Muscle layer of duodenum (tissue), 2 donors: ENCODE results near the gene MMP3.

Source experiments
- H3K27ac ChIP-seq: one replicate; pipeline ENCODE4 v1.7.0; 2013; ENCODE audit warnings: mild to moderate bottlenecking, low read length
- H3K27me3 ChIP-seq: one replicate; pipeline ENCODE4 v1.7.0; 2013; ENCODE audit warnings: low read depth, mild to moderate bottlenecking, control low read depth, low read length
- H3K36me3 ChIP-seq, 2 donors: one replicate each; pipeline ENCODE4 v1.7.0; 2013; ENCODE audit warnings: low read length in 2 of 2, control low read depth in 1 of 2, mild to moderate bottlenecking in 1 of 2; ENCODE audit not compliant: insufficient read depth in 2 of 2, control insufficient read depth in 1 of 2
- H3K4me1 ChIP-seq, 2 donors: one replicate each; pipeline ENCODE4 v1.7.0; 2013; ENCODE audit warnings: low read length in 2 of 2, mild to moderate bottlenecking in 2 of 2, control low read depth in 1 of 2, moderate library complexity in 1 of 2; ENCODE audit not compliant: insufficient read depth in 2 of 2, control insufficient read depth in 1 of 2
- H3K4me3 ChIP-seq, 2 donors: one replicate each; pipeline ENCODE4 v1.7.0; 2013; ENCODE audit warnings: low read length in 2 of 2, low read depth in 1 of 2, mild to moderate bottlenecking in 1 of 2
- H3K9me3 ChIP-seq, 2 donors: one replicate each; pipeline ENCODE4 v1.7.0; 2013; ENCODE audit warnings: low read length in 2 of 2, control low read depth in 1 of 2, mild to moderate bottlenecking in 1 of 2; ENCODE audit not compliant: control insufficient read depth in 1 of 2
- donor health status: healthy.

Gene MMP3

DNA sequence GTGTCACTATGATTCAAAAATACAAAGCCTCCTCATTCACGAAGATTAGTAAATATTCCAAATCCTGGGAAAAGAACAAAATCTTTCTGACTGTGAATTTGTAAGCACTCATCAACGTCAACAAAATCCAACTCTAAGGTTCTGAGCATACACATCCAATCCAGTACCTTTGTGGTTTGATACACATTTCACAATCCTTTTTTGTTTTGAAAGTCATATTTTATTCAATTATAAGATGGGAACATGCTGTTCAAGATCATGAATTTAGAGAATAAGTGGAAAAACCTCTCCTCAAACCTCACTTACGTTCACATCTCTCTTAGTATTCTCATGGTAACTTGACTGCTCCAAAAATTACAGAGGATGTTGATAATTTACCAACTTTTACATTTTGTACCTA lies 9.6 kb upstream of the MMP3 start:
- H3K36me3 ChIP-seq, result no peaks in the 10 kb centered on the region
- no peak overlapping the region for H3K4me3 ChIP-seq
- no peaks in the 10 kb centered on the region for H3K9me3 ChIP-seq
- no peaks in the 10 kb centered on the region for H3K27me3 ChIP-seq
- H3K27ac ChIP-seq, result no peak overlapping the region
- no peaks in the 10 kb centered on the region for H3K4me1 ChIP-seq

DNA sequence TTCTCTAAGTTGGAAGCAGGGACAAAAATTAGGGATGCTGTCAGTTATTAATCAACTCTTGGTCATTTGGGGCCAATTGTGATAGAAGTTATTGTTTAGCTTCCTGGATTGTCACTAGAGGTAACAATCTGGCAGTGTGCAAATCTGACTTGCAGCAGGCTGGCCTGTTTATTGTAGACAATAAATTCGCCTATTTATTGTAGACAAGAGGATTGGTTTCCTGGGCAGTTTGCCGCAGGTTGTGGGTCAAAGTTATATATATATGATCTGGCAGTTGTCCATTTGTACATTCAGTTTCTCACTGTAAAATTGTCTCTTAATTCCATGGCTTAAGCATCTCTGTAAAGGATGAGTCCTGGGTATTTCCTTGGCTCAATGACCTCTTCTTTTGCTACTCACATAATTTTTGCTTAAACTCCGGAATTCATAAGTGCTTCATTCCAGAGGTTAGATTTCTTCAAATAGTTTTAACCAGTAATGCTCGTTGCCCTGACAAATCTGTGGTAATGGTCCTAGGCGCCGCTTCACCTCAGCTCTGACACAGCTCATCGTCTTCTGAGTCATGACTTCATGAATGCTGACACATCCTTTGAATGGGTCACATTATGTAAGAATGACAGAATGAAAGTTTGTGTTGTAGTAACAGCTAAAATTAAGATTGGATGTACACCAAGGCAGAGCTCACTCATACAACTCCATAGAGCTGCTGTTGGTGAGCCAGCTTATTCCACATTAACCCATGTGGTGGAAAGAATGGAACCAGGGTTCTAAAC lies 7.8 kb upstream of the MMP3 start:
- Histone ChIP-seq H3K9me3 (no peaks in the 10 kb centered on the region), H3K4me3 (no peak overlapping the region), H3K27ac (no peak overlapping the region), H3K27me3 (no peaks in the 10 kb centered on the region), H3K36me3 (no peaks in the 10 kb centered on the region), H3K4me1 (no peaks in the 10 kb centered on the region)

DNA sequence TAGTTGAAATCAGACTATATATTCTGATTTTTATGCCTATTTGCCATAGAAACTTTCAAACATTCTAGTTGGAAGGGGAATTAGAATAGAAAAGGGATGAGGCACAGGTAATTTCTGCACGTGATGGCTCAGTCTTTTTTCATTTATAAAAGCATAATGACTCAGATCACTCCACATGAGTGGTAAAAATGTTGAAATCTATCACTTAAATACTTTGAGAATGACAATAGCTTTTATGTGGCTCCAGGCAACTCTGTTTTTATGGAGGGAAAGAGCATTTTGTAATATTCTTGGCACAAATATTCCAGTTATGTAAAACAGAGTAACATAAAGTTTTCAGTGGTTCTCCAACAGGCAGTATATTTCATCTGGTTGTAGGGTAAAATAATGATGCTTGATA lies 5.9 kb upstream of the MMP3 start:
- no peaks in the 10 kb centered on the region for H3K27me3 ChIP-seq
- H3K4me3 ChIP-seq, result no peak overlapping the region

DNA sequence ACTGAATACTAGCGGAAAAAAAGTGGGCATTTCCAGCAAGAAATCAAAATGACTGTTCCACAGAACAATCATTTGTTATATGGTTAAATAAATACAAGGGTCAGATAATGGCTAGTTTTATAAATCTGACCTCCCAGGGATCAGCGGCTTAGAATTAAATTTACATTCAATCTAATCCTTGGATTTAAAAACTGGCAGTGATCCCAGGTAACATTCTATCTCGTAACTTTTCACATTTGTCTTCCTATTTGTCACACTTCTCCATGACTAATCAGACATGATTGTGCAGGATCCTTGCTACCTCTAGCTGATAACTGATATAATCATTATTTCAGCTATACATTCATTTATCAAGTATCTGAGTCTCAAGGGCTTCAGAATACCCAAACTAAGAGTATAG lies 2.9 kb upstream of the MMP3 start:
- Histone ChIP-seq H3K36me3 (no peaks in the 10 kb centered on the region), H3K27ac (no peak overlapping the region), H3K4me3 (no peak overlapping the region), H3K4me1 (no peaks in the 10 kb centered on the region), H3K9me3 (no peaks in the 10 kb centered on the region), H3K27me3 (no peaks in the 10 kb centered on the region)

More for the DNA sequence above, 5.9 kb upstream of the MMP3 start:
- Histone ChIP-seq H3K27ac (no peak overlapping the region), H3K36me3 (no peaks in the 10 kb centered on the region), H3K9me3 (no peaks in the 10 kb centered on the region), H3K4me1 (no peaks in the 10 kb centered on the region)

DNA sequence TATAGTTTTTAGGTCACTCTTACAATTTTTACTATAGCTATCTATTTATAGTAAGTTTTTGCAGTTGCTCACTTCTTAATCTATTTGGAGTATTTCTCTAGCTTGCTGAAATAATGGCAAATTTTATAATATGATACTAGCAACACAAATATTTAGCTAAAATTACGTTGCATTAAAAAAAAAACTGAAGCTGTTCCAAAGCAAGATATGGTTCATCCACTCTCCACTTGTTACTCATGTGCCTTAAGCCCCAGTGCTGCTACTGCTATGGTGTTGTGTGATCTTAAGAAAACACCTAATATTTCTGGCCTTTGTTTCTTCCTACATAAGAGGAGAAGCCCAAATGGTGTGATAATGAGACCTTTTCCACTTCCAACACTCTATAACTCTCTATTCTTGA lies 479 bp downstream of the MMP3 start:
- Histone ChIP-seq H3K27me3 (no peaks in the 10 kb centered on the region), H3K27ac (no peak overlapping the region), H3K9me3 (no peaks in the 10 kb centered on the region), H3K36me3 (no peaks in the 10 kb centered on the region), H3K4me3 (no peak overlapping the region), H3K4me1 (no peaks in the 10 kb centered on the region)

DNA sequence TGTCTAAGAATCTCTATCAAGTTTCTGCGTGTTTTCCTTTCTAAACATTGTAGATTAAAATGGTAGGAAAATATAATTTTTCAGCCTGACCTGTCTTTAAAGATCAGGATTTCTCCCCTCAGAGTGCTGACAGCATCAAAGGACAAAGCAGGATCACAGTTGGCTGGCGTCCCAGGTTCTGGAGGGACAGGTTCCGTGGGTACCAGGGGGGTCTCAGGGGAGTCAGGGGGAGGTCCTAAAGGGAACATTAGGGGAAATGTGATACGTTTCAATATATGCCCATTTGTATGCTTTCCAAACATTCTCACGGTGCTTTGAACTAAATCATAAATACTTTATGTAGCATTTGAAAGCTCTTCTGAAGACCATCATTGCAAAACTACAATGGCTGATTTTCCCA lies 3.4 kb downstream of the MMP3 start:
- Histone ChIP-seq H3K4me3 (no peak overlapping the region), H3K9me3 (no peaks in the 10 kb centered on the region), H3K27me3 (no peaks in the 10 kb centered on the region), H3K36me3 (no peaks in the 10 kb centered on the region), H3K4me1 (no peaks in the 10 kb centered on the region), H3K27ac (no peak overlapping the region)

DNA sequence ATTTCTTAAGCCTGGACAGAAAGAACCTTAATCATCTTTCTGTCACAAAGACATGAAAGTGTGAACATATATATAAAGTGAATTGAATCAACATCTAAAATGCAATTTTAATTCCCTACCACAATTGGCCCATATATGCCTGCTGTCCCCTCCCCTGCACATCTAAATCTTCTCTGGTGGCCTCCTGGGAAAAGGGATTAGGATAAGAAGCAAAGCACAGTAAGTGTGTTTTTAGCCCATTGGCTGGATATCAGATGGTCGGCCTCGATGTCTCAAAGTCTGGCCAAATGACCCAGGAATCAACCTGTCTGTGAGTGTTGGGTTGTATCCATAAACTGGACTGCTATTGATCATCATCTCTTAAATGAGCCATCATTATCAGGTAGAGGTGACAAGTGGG lies 5.8 kb downstream of the MMP3 start:
- H3K4me3 ChIP-seq, result no peak overlapping the region
- no peaks in the 10 kb centered on the region for H3K36me3 ChIP-seq
- no peaks in the 10 kb centered on the region for H3K27me3 ChIP-seq
- H3K27ac ChIP-seq, result no peak overlapping the region
- H3K9me3 ChIP-seq, result no peaks in the 10 kb centered on the region
- H3K4me1 ChIP-seq, result no peaks in the 10 kb centered on the region

DNA sequence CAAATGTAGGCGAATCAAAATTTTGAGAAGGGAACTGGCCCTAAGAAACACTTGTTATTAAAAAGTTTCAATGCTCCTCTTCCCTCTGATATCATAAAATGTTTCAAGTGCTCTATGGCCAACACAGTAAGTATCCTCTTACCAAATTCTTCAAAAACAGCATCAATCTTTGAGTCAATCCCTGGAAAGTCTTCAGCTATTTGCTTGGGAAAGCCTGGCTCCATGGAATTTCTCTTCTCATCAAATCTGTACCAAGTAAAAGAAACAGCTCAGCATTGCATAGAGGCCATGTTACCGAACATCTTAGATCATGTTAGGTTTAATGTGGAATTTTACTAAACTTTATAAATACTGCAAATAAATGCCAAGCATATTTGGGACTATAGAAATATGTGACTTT lies 6.3 kb downstream of the MMP3 start:
- Histone ChIP-seq H3K27me3 (no peaks in the 10 kb centered on the region), H3K4me1 (no peaks in the 10 kb centered on the region), H3K27ac (no peak overlapping the region), H3K9me3 (no peaks in the 10 kb centered on the region), H3K36me3 (no peaks in the 10 kb centered on the region), H3K4me3 (no peak overlapping the region)

DNA sequence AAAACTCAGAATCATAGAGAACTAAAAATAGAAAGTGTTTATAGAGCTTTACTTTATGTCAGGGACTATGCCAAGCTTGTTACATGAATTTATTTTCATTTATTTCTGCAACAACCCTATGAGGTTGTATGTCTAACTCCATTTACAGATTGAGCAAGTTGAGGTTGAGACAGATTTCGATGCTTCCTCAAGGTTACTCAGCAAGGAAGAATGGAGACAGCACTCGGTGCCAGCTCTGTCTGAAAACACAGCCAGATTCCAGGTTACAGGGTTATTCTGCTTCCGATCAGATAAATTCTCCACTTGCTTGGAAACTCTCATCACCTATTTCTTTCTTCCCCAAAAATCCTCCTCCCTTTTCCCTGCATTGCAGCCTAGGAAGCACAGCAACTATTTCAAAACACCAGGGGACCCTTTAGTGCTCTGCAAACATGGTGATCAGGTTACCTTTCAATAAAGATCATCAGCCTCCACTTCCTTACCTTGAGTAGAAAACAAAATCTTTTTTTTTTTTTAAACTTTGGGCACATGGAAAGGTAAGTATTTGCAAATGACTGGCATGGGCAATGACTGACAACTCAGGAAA lies 7.0 kb downstream of the MMP3 start:
- Histone ChIP-seq H3K4me3 (no peak overlapping the region), H3K9me3 (no peaks in the 10 kb centered on the region), H3K27me3 (no peaks in the 10 kb centered on the region), H3K36me3 (no peaks in the 10 kb centered on the region), H3K4me1 (no peaks in the 10 kb centered on the region), H3K27ac (no peak overlapping the region)

DNA sequence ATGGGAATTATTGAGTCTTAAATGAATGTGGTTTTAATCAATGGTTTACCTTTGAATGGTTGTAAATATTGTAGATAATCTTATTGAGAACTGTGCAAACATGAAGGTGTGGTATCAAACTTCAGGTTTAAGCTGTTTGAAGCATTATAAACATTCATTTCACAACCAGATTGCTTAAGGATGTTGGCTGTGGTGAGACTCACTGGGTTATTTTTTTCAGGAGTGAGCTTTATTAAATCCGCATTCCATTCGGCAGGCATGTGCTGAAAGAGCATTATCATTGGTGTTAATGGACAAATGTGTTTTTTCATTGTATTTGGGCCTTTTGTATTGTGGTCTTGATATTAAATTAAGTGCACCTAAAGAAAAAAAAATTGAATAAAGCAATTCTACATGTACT lies 9.7 kb downstream of the MMP3 start:
- H3K9me3 ChIP-seq, result no peaks in the 10 kb centered on the region
- H3K36me3 ChIP-seq, result no peaks in the 10 kb centered on the region
- no peaks in the 10 kb centered on the region for H3K27me3 ChIP-seq
- peak overlapping the region in 1 of 2 donors; percentile 30 for H3K4me3 ChIP-seq
- H3K27ac ChIP-seq, result no peak overlapping the region
- no peaks in the 10 kb centered on the region for H3K4me1 ChIP-seq

DNA sequence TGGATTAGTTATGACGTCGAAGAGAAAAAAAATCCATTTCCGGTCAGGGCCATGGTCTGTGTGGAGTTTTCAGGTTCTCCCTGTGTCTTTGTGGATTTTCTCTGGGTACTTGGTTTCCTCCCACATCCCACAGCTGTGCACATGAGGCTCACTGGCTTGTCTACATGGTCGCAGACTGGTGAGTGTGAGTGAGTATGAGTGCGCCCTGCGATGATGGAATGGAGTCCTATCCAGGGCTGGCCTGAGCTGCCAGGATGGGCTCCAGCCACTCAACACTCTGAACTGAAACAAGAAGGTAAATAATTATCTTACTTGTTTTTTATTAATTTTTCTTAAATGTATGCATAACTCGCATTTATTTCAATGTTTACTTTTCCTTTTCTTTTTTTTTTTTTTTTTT lies 10.8 kb downstream of the MMP3 start:
- peak overlapping the region in 1 of 2 donors; percentile 40 for H3K4me3 ChIP-seq
- H3K4me1 ChIP-seq, result no peaks in the 10 kb centered on the region
- H3K9me3 ChIP-seq, result no peaks in the 10 kb centered on the region
- H3K36me3 ChIP-seq, result no peaks in the 10 kb centered on the region
- H3K27me3 ChIP-seq, result no peaks in the 10 kb centered on the region
- peak overlapping the region; percentile 83 for H3K27ac ChIP-seq
